NCI-H146 treated with DMSO at 0.1 percent for 48 hours (cell line): Measurements from ENCODE around the gene POLDIP2.

Source experiments
- DNase-seq: peaks from one replicate; lab custom pipeline; 2025; ENCODE audit not compliant: unreplicated experiment; lab: John Stamatoyannopoulos, UW

Gene POLDIP2, protein sequence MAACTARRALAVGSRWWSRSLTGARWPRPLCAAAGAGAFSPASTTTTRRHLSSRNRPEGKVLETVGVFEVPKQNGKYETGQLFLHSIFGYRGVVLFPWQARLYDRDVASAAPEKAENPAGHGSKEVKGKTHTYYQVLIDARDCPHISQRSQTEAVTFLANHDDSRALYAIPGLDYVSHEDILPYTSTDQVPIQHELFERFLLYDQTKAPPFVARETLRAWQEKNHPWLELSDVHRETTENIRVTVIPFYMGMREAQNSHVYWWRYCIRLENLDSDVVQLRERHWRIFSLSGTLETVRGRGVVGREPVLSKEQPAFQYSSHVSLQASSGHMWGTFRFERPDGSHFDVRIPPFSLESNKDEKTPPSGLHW

DNA sequence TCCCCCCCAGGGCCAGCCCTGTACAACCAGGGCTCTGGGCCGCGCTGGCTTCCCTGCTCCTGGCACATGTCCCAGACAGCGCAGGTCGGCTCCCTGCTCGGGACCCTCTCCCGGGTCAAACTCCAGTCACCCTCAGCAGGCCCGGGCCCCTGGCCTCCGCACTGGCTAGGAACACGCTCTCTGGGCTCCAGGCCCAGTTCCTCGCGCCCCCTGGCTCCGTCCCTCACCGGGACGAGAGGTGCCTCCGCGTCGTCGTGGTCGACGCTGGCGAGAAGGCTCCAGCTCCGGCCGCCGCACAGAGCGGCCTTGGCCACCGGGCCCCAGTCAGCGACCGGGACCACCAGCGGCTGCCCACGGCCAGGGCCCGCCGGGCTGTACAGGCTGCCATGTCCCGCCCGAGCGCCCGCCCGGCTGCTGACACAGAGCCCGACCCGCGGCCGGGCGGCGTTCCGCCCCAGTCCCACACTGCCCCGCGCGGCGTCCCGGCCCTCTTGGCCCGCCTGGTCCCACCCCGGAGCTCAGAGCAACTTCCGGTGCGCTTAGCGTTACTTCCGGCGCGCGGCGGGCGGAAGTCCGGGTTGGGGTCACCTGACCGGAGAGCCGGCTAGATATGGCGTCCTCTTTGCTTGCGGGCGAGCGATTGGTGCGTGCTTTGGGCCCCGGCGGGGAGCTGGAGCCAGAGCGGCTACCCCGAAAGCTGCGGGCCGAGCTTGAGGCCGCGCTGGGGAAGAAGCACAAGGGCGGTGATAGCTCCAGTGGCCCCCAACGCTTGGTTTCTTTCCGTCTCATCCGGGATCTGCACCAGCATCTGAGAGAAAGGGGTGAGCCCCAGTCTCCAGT, at the start of gene POLDIP2:
TSS of gene POLDIP2 (minus strand) at position 467 of the 840 bp plus-strand sequence. CDS start at position 388, 79 bp downstream.
- DNase-seq, result peak; percentile 73

DNA sequence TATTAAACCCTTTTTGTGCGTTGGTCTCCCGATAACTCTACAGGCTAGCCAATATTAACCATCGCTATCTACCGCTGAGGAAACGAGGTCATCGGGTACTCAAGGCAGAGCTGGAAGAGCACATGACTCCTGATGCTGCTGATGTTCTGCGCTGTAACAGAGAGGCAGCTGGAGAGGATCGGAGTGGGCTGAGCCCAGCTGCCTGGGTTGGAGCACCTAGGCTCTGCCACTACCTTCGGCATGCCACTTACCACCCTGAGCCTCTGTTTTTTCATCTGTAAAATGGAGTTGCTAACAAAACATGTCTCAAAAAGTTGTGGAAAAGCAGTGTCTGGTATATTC, 49.1 kb upstream of the POLDIP2 start:
- DNase-seq, result no peak

DNA sequence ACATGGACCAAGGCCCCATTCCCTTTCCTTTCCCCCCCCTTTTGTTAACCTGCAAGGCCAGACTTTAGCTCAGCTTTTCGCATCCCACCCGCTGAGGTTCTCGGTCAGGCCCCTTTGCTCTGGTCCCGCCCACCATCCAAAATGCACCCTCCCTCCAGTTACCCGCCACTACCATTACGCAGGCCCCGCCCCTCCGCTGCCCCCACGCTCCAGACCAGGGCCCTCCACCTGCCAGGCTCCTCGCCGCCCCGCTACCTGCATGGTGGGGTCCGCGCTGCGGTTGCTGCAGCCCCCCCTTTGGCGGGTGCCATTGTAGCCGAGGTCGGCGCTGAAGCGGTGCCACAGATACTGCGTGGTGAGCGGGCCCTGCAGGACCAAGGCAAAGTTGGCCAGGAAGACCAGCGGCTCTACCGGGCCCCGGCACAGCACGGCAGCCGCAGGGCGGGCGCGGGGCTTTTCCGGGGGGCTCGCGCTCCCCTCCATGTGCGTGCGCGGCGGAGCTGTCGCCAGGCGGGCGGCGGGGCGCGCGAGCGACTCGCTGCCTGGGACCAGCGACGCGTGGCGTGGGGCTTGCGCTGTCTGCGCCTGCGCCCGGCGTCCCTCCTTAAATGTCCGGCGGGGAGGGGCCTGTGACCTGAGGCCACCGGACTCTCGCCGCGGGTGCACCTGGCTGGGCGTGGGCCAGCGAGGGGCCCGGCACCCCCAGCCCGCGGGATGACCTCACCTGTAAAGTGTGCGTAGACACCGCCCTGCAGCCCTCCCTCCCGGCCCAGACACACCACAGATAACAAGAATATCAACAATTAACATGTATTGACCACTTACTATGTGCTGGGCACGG, 48.5 kb upstream of the POLDIP2 start, which contains the start of gene SLC46A1:
TSS of gene SLC46A1 (minus strand) at position 581 of the 841 bp plus-strand sequence. CDS start at position 483, 98 bp downstream.
- DNase-seq, result peak; percentile 65

DNA sequence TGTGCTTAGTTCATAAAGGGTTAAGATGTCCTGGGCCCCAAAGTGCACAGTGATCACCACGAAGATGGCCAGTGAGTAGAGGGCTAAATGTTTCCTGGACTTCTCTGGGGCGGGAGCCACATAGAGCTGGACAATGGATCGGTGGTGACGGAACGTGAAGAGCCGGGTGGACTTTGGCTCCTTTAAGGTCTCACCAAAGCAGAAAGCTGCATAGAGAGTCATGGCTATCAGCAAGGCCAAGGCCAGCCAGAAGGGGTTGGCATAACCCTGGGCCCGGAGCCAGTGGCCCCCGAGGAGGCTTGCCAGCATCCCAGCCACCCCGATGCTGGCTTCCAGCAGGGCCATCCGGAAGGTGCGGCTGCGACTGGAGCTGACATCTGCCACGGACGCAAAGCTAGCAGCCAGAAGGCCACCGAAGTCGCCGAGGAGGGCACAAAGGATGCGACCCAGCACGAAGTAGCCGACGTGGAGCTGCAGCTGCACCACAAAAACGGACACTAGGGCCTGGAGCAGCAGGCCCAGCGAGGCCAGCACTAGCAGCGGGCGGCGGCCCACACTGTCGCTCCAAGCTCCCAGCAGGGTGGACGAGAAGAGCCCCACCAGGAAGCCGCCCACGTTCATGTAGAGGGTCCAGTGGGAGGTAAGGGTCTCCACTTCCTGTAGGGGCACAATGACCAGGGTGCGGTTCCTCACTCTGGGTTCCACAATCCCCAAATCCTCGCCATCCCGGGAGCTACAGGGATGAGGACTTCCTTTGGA, 47.7 kb upstream of the POLDIP2 start:
- peak; percentile 10 for DNase-seq

DNA sequence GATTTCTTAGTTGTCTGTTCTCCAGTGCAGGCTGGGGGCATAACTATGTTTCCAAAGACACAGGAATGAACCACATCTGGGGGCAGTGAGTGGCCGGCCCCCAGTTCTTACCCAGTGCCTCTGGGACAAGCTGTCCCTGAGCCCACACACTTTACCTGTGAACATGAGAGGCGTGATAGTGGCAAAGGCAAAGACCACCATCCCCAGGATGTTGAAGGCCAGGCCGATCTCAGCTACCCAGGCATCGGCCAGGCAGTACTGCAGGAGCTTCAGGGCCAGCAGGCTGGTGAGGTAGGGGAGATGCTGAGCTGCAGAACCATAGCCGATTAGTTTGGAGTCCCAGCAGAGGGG, 47.1 kb upstream of the POLDIP2 start:
- no peak for DNase-seq

DNA sequence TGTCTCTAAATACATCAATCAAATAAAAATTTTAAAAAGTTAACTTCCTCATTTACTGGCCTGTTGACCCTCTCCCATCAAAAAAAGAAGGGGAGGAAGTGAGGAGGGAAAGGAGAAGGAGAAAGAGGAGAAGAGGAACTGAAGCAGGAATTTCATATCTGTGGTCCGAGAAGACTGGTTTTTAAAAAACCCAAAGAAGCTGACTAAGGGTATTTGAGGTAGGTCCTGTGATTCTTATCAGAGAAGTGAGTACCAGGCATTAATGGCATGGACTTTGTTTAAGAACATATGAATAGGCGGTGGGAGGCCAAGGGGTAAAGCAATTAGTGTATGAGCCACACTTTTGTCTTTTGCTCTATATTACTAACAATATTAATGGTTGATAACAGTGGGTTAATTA, 46.7 kb upstream of the POLDIP2 start:
- no peak for DNase-seq

DNA sequence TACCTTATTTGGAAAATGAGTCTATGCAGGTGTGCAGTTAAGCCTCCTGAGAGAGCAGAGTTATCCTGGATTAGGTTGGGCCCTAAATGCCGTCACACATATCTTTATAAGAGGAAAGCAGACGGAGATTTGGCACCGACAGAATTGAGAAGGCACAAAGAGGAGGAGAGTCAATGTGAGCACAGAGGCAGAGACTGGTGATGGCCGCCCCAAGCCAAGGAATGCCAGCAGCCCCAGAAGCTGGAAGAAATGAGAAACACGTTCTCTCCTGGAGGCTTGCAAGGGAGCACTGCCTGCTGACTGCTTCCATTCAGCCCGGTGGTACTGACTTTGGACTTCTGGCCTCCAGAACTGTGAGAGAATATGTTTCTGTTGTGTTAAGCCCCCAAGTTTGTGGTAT, 45.5 kb upstream of the POLDIP2 start:
- no peak for DNase-seq

DNA sequence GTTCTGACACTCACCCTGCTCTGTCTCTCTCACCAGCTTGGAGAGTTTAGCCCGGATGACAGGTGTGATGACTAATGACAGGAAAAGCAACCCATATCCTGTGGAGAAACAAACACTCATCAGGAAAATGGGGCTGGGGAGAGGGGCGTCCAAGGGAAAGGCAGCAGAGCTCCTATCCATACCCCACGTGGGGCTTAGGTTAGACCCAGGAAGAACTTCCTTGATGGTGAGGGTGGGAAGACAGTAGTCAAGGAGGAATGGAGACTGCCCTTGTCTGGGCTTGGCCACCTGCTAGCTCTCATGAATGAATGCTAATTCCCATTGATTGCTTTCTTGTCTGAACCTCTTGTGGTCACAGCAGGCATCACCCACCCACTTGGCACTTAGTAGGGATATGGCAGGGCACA, 44.9 kb upstream of the POLDIP2 start:
- no peak for DNase-seq

DNA sequence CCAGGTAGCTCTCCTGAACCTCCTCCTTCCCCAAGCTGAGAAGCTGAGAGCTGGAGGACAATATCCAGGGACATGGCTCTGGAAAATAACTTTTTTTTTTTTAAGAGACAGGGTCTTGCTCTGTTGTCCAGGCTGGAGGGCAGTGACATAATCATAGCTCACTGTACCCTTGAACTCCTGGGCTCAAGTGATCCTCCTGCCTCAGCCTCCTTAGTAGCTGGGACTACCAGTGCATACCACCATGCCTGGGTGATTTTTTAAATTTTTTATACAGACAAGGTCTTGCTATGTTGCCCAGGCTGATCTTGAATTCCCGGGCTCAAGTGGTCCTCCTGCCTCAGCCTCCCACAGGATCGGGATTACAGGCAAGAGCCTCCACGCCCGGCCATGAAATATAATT, 42.5 kb upstream of the POLDIP2 start:
- no peak for DNase-seq

DNA sequence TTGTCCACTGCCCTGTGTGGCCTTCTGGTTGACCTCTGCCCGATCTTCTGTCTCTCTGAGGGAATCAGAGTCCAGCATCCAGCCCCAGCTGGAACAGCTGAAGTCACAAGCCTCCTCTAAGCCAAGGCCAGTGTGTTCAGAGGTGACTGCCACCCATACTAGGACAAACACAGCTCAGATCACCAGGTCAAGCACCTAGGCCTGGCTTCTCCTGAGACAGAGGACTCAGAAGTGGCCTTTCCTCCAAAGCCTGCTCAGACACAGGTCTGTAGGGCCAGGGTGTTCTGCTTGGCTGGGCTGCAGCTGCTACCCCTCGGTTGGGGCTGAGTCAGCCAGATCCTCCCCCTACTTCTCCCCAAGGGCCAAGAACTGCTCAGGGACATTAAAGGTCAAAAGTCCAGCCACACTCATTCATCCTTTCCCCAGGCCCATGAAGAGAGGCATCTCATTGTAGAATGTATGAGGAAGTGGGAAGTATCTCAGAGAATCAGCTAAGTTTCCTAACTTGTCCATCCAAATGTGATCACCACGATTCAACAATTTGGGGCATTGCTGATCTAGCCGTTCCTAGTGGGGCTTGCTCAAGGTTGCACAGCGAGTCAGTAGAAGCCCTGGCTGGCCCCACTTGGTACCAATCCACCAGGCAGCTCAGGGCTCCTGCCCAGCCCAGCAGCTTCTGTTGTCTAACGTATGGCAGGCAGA, 41.1 kb upstream of the POLDIP2 start:
- no peak for DNase-seq

DNA sequence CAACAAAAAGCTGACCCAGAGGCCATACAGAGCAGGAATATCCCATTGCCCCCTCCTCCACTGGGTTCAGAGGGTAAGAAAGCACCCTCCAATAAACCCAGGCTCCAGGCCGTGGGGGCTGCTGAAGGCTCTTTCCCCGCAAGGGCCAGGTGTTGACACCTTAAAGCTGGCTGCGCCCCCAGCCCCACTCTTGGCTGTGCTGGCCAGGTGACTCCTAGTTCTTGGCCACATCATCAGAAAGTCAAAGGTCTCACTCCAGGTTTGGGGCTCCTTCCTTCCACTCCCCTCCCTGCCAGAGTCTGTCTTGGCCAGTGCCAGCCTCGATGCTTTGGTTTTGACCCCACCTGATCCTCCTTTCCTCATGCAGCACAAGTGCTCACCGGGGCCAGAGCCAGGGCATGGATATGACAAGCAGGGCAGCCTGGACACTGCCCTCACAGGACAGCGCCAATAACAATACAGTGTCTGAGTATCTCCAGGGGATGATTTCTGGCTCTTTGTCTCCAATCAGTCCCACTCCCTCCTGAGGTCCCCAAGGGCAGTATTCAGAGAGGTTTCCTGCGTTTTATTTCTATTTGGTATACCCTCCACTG, 40.5 kb upstream of the POLDIP2 start:
- DNase-seq, result no peak

DNA sequence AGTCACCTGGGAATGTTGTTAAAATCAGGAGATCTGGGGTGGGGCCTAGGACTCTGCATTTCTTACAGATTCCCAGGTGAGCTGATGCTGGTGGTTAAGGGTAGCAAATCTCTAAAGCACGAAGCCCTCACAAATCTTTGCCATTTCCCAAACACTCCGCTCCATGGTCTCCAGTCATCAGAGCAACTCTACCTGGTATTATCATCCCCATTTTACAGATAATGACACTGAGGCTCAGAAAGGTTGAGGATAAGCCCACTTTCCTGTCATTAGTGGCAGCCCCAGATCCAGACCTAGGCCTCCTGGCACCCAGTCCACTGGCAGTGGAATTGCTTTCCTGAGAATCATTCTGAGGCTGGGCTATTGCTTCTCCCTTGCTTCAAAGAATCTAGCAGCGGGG, 39.9 kb upstream of the POLDIP2 start:
- no peak for DNase-seq

DNA sequence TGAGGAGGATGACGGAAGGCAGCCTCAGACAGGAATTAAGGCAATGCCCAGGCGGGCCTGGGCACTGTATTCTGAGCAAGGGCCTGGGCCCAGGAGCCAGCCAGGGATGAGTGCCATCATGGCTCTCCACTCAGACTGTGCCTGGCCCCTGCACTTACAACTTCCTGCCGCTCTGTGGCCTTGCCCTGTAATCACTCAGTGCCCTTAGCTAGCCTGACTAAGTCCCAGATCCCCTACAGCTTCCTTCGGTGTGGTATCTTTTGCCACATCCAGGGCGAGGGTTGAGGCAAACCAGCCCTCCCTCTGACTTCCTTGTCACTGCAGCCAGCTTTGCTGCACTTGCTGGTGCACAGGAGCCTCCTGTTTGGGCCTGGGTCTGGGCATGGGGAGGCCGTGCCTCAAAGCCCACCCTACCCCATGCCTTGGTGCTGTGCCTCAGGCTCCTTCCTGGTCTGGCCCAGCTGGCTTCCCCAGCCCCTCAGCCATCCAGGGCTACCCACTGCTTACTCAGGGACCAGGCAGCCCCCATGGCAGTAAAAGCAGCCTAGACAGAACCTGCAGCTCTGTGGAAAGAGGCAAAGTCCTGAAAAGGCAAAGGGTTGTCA, 39.4 kb upstream of the POLDIP2 start:
- no peak for DNase-seq

DNA sequence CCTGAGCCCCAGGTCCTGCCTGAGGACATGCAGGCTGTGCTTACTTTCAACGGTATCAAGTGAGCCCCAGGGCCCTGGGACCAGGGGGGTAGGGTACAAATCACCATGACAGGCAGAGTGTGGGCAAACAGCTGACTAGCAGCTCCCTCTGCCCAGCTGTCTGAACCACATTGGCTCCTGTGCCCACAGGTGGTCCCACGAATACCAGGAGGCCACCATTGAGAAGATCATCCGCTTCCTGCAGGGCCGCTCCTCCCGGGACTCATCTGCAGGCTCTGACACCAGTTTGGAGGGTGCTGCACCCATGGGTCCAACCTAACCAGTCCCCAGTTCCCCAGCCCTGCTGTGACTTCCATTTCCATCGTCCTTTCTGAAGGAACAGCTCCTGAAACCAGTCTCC, 38.6 kb upstream of the POLDIP2 start:
- no peak for DNase-seq

DNA sequence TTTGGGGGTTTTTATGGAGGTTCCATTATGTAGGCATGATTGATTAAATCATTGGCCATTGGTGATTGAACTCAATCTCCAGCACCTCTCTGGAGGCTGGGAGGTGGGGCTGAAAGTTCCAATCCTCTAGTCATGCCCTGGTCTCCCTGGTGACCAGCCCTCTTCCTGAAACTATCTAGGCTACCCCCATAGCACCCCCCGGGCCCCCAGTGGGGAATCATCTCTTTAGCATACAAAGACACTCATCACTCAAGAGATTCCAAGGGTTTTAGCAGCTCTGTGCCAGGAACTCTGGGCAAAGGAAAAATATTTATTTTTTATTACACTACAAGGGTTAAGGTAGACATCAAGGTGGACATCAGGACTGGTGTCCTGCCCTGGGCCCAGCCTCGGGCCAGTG, 38.1 kb upstream of the POLDIP2 start:
- no peak for DNase-seq

DNA sequence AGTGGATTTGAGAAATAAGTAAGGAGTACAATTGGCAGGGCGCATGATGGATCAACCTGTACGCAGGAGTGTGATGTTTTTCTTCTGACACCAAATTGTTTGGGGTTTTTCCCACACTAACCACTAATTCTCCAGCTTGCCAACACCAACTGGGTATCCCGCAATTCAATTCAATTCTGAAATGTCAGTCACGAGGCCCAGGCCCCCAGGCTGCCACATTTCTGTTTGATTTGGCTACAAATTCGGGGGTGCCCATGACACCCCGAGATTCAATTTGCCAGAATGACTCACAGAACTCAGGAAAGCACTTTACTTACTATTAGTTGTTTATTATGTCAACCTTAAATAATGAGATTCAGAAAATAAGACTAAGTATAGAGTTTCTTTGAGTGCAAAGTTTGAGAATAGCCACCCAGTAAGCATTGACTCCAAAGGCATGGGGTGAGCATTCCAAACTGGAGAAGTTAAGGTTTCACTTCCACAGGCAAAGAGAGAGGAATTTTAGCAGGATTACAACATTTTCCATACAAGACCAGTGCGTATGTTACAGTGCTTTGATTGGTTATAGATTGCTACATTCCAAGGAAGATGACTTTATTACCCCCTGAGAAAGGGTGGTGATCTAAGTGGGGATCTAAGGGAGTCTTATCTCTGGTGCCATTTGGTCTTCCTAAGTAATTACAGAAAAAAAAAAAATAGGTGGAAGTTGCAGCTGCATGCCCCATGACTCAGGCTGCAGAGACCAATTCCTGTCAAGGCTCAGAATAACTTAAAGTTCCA, 37.2 kb upstream of the POLDIP2 start:
- DNase-seq, result no peak

DNA sequence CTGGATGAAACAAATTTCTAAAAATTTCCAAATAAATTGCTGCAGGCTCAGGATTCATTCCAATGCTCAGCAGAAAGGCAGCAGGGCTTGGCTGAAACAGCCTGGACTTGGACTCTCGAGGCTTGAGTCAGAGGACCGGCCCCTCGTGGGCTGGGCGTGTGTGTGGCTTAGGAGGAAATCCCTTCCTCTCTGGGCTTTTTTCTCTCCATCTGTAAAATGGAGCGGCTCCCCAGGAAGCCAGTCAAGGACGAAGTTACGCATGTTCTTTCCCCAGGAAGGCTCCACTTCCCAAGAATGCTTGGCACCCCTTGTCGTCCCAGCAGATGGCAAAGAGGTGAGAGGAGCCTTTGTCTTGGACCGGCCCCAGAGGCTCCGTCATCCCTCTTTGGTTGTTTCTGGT, 35.2 kb upstream of the POLDIP2 start:
- no peak for DNase-seq

DNA sequence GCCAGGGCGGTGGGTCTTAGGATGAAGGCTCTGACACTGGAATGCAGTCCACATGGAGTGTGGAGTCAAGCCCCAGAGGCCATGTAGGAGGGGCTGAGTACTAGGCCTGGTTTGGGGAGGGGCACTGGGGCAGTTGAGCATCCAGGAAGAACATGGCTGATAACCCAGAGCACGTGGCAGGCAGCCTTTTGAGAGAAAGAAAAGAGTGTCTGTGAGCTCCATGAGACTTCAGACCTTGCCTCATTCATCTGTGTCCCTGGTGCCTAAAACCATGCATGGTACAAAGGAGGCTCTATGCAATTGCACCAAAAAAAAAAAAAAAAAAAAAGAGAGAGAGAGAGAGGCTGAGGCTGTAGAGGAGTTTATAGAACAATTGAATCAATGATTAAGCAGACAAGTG, 34.1 kb upstream of the POLDIP2 start:
- no peak for DNase-seq

DNA sequence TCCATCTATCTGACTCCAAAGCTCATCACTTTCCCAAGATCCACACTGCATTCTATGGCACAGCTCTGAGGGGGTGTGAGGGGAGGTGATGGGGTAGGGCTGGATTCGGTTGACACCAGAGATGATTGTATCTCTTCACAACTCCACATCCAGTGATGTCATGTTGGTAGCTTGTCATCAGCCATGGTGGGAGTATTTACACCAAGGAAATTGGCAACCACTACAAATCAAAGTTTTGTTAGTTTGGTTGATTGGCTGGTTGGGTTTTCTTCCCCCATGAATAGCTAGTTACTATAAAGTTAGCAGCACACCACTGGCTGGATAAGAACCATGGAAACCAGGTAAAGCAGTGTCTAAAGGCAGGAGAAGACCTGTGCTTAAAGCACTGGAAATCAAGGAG, 33.7 kb upstream of the POLDIP2 start:
- DNase-seq, result no peak
